ENCODE data around the gene UGT1A8.
"Not testable (repeated sequence)": the region's sequence is repeated elsewhere in the genome, so short reads cannot be mapped to it uniquely, and the experiment has no call there.

UGT1A8 gene

GRCh38 chr2:233714121-233714520, 96.7 kb downstream of the UGT1A8 start:
- no peak overlapping the region for H3K4me3 ChIP-seq (ENCODE audit: low read depth, low read length)
- no peak overlapping the region for H3K27ac ChIP-seq (ENCODE audit: low read depth, low read length)
- H3K9me3 ChIP-seq (ENCODE audit: control insufficient read depth, insufficient read depth, low read depth, low read length), result no peaks in the 10 kb centered on the region

GRCh38 chr2:233718552-233718951, 101.1 kb downstream of the UGT1A8 start, which contains the start of gene UGT1A4:
Gene UGT1A4, plus strand, starts transcription at chr2:233718736. Its CDS starts 85 bp downstream, at chr2:233718821.
- H3K4me1 ChIP-seq (ENCODE audit: control insufficient read depth, insufficient read depth, low read length), result no peaks in the 10 kb centered on the region
- no peaks in the 10 kb centered on the region for H3K9me3 ChIP-seq (ENCODE audit: control insufficient read depth, insufficient read depth, low read depth, low read length)
- no peak within 1 kb of the TSS for H3K4me3 ChIP-seq (ENCODE audit: low read depth, low read length)
- no peaks in the 10 kb centered on the region for H3K27me3 ChIP-seq (ENCODE audit: control insufficient read depth, insufficient read depth, low read length)
- H3K36me3 ChIP-seq (ENCODE audit: control insufficient read depth, insufficient read depth, low read length), result no peaks in the 10 kb centered on the region
- no peak within 1 kb of the TSS for H3K27ac ChIP-seq (ENCODE audit: low read depth, low read length)
- no peak within 1 kb of the TSS for H3K9ac ChIP-seq (ENCODE audit: low read length)

More at GRCh38 chr2:233714121-233714520, 96.7 kb downstream of the UGT1A8 start:
- Histone ChIP-seq H3K9ac (ENCODE audit: low read length) (no peak overlapping the region), H3K4me1 (ENCODE audit: control insufficient read depth, insufficient read depth, low read length) (peaks cover 3% of the 10 kb centered on the region; the same call in 1 of the 2 replicates), H3K36me3 (ENCODE audit: control insufficient read depth, insufficient read depth, low read length) (no peaks in the 10 kb centered on the region), H3K27me3 (ENCODE audit: control insufficient read depth, insufficient read depth, low read length) (no peaks in the 10 kb centered on the region)

GRCh38 chr2:233728723-233729301, 111.4 kb downstream of the UGT1A8 start, which contains the start of gene UGT1A3:
Gene UGT1A3, plus strand, starts transcription at chr2:233729042. Its CDS starts 85 bp downstream, at chr2:233729127.
- Histone ChIP-seq H3K27ac (ENCODE audit: low read depth, low read length) (no peak within 1 kb of the TSS), H3K4me3 (ENCODE audit: low read depth, low read length) (no peak within 1 kb of the TSS), H3K4me1 (ENCODE audit: control insufficient read depth, insufficient read depth, low read length) (no peaks in the 10 kb centered on the region), H3K36me3 (ENCODE audit: control insufficient read depth, insufficient read depth, low read length) (no peaks in the 10 kb centered on the region), H3K9me3 (ENCODE audit: control insufficient read depth, insufficient read depth, low read depth, low read length) (peaks cover 5% of the 10 kb centered on the region; the same call in 1 of the 2 replicates), H3K27me3 (ENCODE audit: control insufficient read depth, insufficient read depth, low read length) (no peaks in the 10 kb centered on the region; the same call in 1 of the 2 replicates), H3K9ac (ENCODE audit: low read length) (no peak within 1 kb of the TSS)

- not testable (repeated sequence) for H3K9me3 ChIP-seq (ENCODE audit: control insufficient read depth, insufficient read depth, low read depth, low read length); H3K4me3 ChIP-seq (ENCODE audit: low read depth, low read length); H3K4me1 ChIP-seq (ENCODE audit: control insufficient read depth, insufficient read depth, low read length); H3K27me3 ChIP-seq (ENCODE audit: control insufficient read depth, insufficient read depth, low read length); H3K27ac ChIP-seq (ENCODE audit: low read depth, low read length); H3K9ac ChIP-seq (ENCODE audit: low read length); H3K36me3 ChIP-seq (ENCODE audit: control insufficient read depth, insufficient read depth, low read length)
These were observed 119.6 kb downstream of the UGT1A8 start for GRCh38 chr2:233736868-233737653.

GRCh38 chr2:233740870-233741269, 123.4 kb downstream of the UGT1A8 start:
- no peak overlapping the region for H3K27ac ChIP-seq (ENCODE audit: low read depth, low read length)
- no peak overlapping the region for H3K9ac ChIP-seq (ENCODE audit: low read length)
- H3K36me3 ChIP-seq (ENCODE audit: control insufficient read depth, insufficient read depth, low read length), result no peaks in the 10 kb centered on the region
- H3K4me1 ChIP-seq (ENCODE audit: control insufficient read depth, insufficient read depth, low read length), result no peaks in the 10 kb centered on the region
- H3K4me3 ChIP-seq (ENCODE audit: low read depth, low read length), result no peak overlapping the region
- peaks cover 14% of the 10 kb centered on the region for H3K9me3 ChIP-seq (ENCODE audit: control insufficient read depth, insufficient read depth, low read depth, low read length)
- H3K27me3 ChIP-seq (ENCODE audit: control insufficient read depth, insufficient read depth, low read length), result no peaks in the 10 kb centered on the region

GRCh38 chr2:233743464-233744259, 126.2 kb downstream of the UGT1A8 start:
- H3K27me3 ChIP-seq (ENCODE audit: control insufficient read depth, insufficient read depth, low read length), result no peaks in the 10 kb centered on the region
- H3K9me3 ChIP-seq (ENCODE audit: control insufficient read depth, insufficient read depth, low read depth, low read length), result peaks cover 6% of the 10 kb centered on the region; the same call in 1 of the 2 replicates
- H3K27ac ChIP-seq (ENCODE audit: low read depth, low read length), result no peak overlapping the region
- H3K36me3 ChIP-seq (ENCODE audit: control insufficient read depth, insufficient read depth, low read length), result no peaks in the 10 kb centered on the region
- no peak overlapping the region for H3K4me3 ChIP-seq (ENCODE audit: low read depth, low read length)
- no peaks in the 10 kb centered on the region for H3K4me1 ChIP-seq (ENCODE audit: control insufficient read depth, insufficient read depth, low read length)
- H3K9ac ChIP-seq (ENCODE audit: low read length), result no peak overlapping the region

- Histone ChIP-seq H3K9me3 (ENCODE audit: control insufficient read depth, insufficient read depth, low read depth, low read length) (peaks cover 10% of the 10 kb centered on the region; the same call in 1 of the 2 replicates), H3K36me3 (ENCODE audit: control insufficient read depth, insufficient read depth, low read length) (no peaks in the 10 kb centered on the region), H3K4me1 (ENCODE audit: control insufficient read depth, insufficient read depth, low read length) (no peaks in the 10 kb centered on the region), H3K27me3 (ENCODE audit: control insufficient read depth, insufficient read depth, low read length) (no peaks in the 10 kb centered on the region), H3K27ac (ENCODE audit: low read depth, low read length) (no peak overlapping the region), H3K9ac (ENCODE audit: low read length) (no peak overlapping the region), H3K4me3 (ENCODE audit: low read depth, low read length) (no peak overlapping the region)
These were observed 127.8 kb downstream of the UGT1A8 start for GRCh38 chr2:233745073-233745755.

GRCh38 chr2:233745838-233746237, 128.4 kb downstream of the UGT1A8 start:
- H3K36me3 ChIP-seq (ENCODE audit: control insufficient read depth, insufficient read depth, low read length); H3K27me3 ChIP-seq (ENCODE audit: control insufficient read depth, insufficient read depth, low read length); H3K27ac ChIP-seq (ENCODE audit: low read depth, low read length); H3K9ac ChIP-seq (ENCODE audit: low read length); H3K4me3 ChIP-seq (ENCODE audit: low read depth, low read length); H3K4me1 ChIP-seq (ENCODE audit: control insufficient read depth, insufficient read depth, low read length): not testable (repeated sequence)
- peaks cover 15% of the 10 kb centered on the region for H3K9me3 ChIP-seq (ENCODE audit: control insufficient read depth, insufficient read depth, low read depth, low read length)

- Histone ChIP-seq H3K4me3 (ENCODE audit: low read depth, low read length) (no peak overlapping the region), H3K36me3 (ENCODE audit: control insufficient read depth, insufficient read depth, low read length) (no peaks in the 10 kb centered on the region), H3K27ac (ENCODE audit: low read depth, low read length) (no peak overlapping the region), H3K27me3 (ENCODE audit: control insufficient read depth, insufficient read depth, low read length) (no peaks in the 10 kb centered on the region), H3K4me1 (ENCODE audit: control insufficient read depth, insufficient read depth, low read length) (no peaks in the 10 kb centered on the region), H3K9me3 (ENCODE audit: control insufficient read depth, insufficient read depth, low read depth, low read length) (peaks cover 23% of the 10 kb centered on the region), H3K9ac (ENCODE audit: low read length) (no peak overlapping the region)
These were observed 129.2 kb downstream of the UGT1A8 start for GRCh38 chr2:233746475-233747282.

GRCh38 chr2:233747283-233747544, 129.8 kb downstream of the UGT1A8 start:
- H3K27ac ChIP-seq (ENCODE audit: low read depth, low read length), result no peak overlapping the region
- H3K27me3 ChIP-seq (ENCODE audit: control insufficient read depth, insufficient read depth, low read length), result no peaks in the 10 kb centered on the region
- no peak overlapping the region for H3K4me3 ChIP-seq (ENCODE audit: low read depth, low read length)
- H3K36me3 ChIP-seq (ENCODE audit: control insufficient read depth, insufficient read depth, low read length), result no peaks in the 10 kb centered on the region
- peaks cover 28% of the 10 kb centered on the region for H3K9me3 ChIP-seq (ENCODE audit: control insufficient read depth, insufficient read depth, low read depth, low read length)
- H3K4me1 ChIP-seq (ENCODE audit: control insufficient read depth, insufficient read depth, low read length), result no peaks in the 10 kb centered on the region
- H3K9ac ChIP-seq (ENCODE audit: low read length), result no peak overlapping the region

All from HUES6 (cell line).